Fibroblast of lung (primary cell): ENCODE data around the gene RPS6KB1.

Source experiments
- EZH2 ChIP-seq: IDR thresholded peaks from 2 replicates; pipeline ENCODE4 v1.5.1; 2012; ENCODE audit warnings: low read length, control low read depth, mild to moderate bottlenecking; ENCODE audit errors: missing control alignments
- TF ChIP-seq, protein P1 (sequence below), 2 donors: IDR thresholded peaks in 1 of 2; conservative IDR thresholded peaks in 1 of 2; 1 replicate in 1 of 2; 2 replicates in 1 of 2; pipeline ENCODE4 v1.5.1; 2011 to 2012; ENCODE audit warnings: low read length in 2 of 2, control low read depth in 1 of 2, inconsistent platforms in 1 of 2, low read depth in 1 of 2, mild to moderate bottlenecking in 1 of 2

GRCh38 chr17:59858932-59859331, 34.0 kb upstream of the RPS6KB1 start:
- TF ChIP-seq, protein P1, sequence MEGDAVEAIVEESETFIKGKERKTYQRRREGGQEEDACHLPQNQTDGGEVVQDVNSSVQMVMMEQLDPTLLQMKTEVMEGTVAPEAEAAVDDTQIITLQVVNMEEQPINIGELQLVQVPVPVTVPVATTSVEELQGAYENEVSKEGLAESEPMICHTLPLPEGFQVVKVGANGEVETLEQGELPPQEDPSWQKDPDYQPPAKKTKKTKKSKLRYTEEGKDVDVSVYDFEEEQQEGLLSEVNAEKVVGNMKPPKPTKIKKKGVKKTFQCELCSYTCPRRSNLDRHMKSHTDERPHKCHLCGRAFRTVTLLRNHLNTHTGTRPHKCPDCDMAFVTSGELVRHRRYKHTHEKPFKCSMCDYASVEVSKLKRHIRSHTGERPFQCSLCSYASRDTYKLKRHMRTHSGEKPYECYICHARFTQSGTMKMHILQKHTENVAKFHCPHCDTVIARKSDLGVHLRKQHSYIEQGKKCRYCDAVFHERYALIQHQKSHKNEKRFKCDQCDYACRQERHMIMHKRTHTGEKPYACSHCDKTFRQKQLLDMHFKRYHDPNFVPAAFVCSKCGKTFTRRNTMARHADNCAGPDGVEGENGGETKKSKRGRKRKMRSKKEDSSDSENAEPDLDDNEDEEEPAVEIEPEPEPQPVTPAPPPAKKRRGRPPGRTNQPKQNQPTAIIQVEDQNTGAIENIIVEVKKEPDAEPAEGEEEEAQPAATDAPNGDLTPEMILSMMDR (conservative IDR thresholded peaks at IDR 0.05 in 1 of 2, IDR thresholded peaks at IDR 0.05 in 1 of 2; ENCODE audit: low read depth in 1 of 2, low read length in 2 of 2) = no peak
- no peak for TF ChIP-seq EZH2
